A549 (cell line): ENCODE measurements around the gene NHLH1. TPM values are rescaled to one million over a fixed set of nuclear protein-coding genes. Genes with fewer than 3 reads are reported as not detected.

Experiments
- ATAC-seq, 2 experiments: fragments of 200-7000 bp in 1 of 2; fragments of >200 bp in 1 of 2; cut with Nextera tagmentation in 1 of 2; cut with Tn5 transposase in 1 of 2; 3 replicates each; pipeline versions ENCODE4 v1.8.0 to v1.9.1; 2018 to 2020; ENCODE audit warnings: mild to moderate bottlenecking in 1 of 2, moderate library complexity in 1 of 2
- CTCF ChIA-PET: fragments of 300-600 bp; sonication (Branson Sonifier 250); formaldehyde crosslinking; extraction: SDS; loops from one replicate; lab custom pipeline; 2021; ENCODE audit warnings: antibody characterized with exemption, inconsistent platforms; lab: Yijun Ruan, JAX
- POLR2A ChIA-PET: fragments of 350-600 bp; formaldehyde crosslinking; extraction: SDS; loops from one replicate; lab custom pipeline; 2021; ENCODE audit warnings: antibody characterized with exemption, inconsistent platforms; lab: Yijun Ruan, JAX
- DNase-seq, 2 experiments: peaks; one replicate each; pipeline versions ENCODE4 v3.0.0 to v3.0.0-alpha.2; 2011 to 2016; ENCODE audit warnings: low read depth in 1 of 2, low spot score in 1 of 2
- FAIRE-seq: peaks from 2 replicates; lab custom pipeline; 2011; peaks lifted over from hg19 to GRCh38; lab: Jason Lieb, UNC
- H3K27ac ChIP-seq, 2 experiments: fragments of >200 bp; sonication (Bioruptor Twin); formaldehyde crosslinking; 3 replicates each; pipeline ENCODE4 v1.5.1; 2016 to 2017
- H3K4me1 ChIP-seq: fragments of >200 bp; sonication (Bioruptor Twin); formaldehyde crosslinking; 3 replicates; pipeline ENCODE4 v1.6.1; 2016
- H3K4me2 ChIP-seq: fragments of >200 bp; sonication (Bioruptor Twin); formaldehyde crosslinking; 3 replicates; pipeline ENCODE4 v1.6.1; 2016
- H3K4me3 ChIP-seq: fragments of >200 bp; sonication (Bioruptor Twin); formaldehyde crosslinking; 3 replicates; pipeline ENCODE4 v1.5.1; 2016
- H3K9me3 ChIP-seq: fragments of >200 bp; sonication (Bioruptor Twin); formaldehyde crosslinking; 3 replicates; pipeline ENCODE4 v1.6.1; 2016
- BHLHE40 ChIP-seq: IDR thresholded peaks from 2 replicates; pipeline ENCODE4 v1.6.1; 2012; ENCODE audit warnings: low read depth, low read length, inconsistent platforms
- CBX2 ChIP-seq: fragments of 200-600 bp; sonication (generic); IDR thresholded peaks from 2 replicates; pipeline ENCODE4 v1.6.1; 2016; ENCODE audit warnings: low read depth, mild to moderate bottlenecking, borderline replicate concordance
- CTCF ChIP-seq: fragments of >200 bp; sonication (Bioruptor Twin); formaldehyde crosslinking; IDR thresholded peaks from 3 replicates; pipeline ENCODE4 v1.5.1; 2016
- ELK1 ChIP-seq: fragments of 150-350 bp; IDR thresholded peaks from 2 replicates; pipeline ENCODE4 v1.6.1; 2014; ENCODE audit warnings: low read depth, mild to moderate bottlenecking, low read length
- FOSB ChIP-seq: fragments of 250-450 bp; sonication (Bioruptor Pico); IDR thresholded peaks from 2 replicates; pipeline ENCODE4 v1.5.0; 2020; ENCODE audit warnings: mild to moderate bottlenecking, moderate library complexity
- GATA3 ChIP-seq: IDR thresholded peaks from 2 replicates; pipeline ENCODE4 v1.6.1; 2012; ENCODE audit warnings: borderline replicate concordance
- KDM1A ChIP-seq: fragments of 200-600 bp; sonication (generic); IDR thresholded peaks from 2 replicates; pipeline ENCODE4 v1.6.1; 2016; ENCODE audit warnings: low read depth, mild to moderate bottlenecking
- KDM5A ChIP-seq: fragments of 200-600 bp; sonication (generic); IDR thresholded peaks from 2 replicates; pipeline ENCODE4 v1.6.1; 2016; ENCODE audit warnings: antibody characterized with exemption, mild to moderate bottlenecking
- MAFK ChIP-seq: fragments of 450-650 bp; IDR thresholded peaks from 2 replicates; pipeline ENCODE4 v1.6.1; 2014; ENCODE audit not compliant: partially characterized antibody
- NFE2L2 ChIP-seq: fragments of 150-350 bp; conservative IDR thresholded peaks from 2 replicates; pipeline ENCODE4 v1.6.1; 2014; ENCODE audit warnings: low read length
- NR3C1 ChIP-seq: fragments of >200 bp; sonication (Bioruptor Twin); formaldehyde crosslinking; IDR thresholded peaks from 3 replicates; pipeline ENCODE4 v1.6.1; 2017
- RARB ChIP-seq: fragments of 250-450 bp; sonication (Bioruptor Pico); IDR thresholded peaks from 2 replicates; pipeline ENCODE4 v1.8.0; 2021; ENCODE audit warnings: mild to moderate bottlenecking, moderate library complexity
- ZSCAN20 ChIP-seq: fragments of 250-450 bp; sonication (Bioruptor Pico); IDR thresholded peaks from 2 replicates; pipeline ENCODE4 v1.8.0; 2022; ENCODE audit warnings: mild to moderate bottlenecking, moderate library complexity
- WGBS: methylation state at CpG from one replicate; pipeline ENCODE4 v1.1.6; 2017; ENCODE audit errors: missing lambda C conversion rate; 5-methylcytosine and 5-hydroxymethylcytosine counted together
- polyA plus RNA-seq, 4 experiments: library from polyadenylated mRNA; depleted of rRNA in 3 of 4; stranded (reverse); fragments of >200 nt; fragmentation: RNase III in 1 of 4; extraction: RNeasy Plus Mini Kit Qiagen cat#74134 plus additional on column Dnase treatment in 1 of 4; gene quantifications; 2 replicates in 3 of 4; 3 replicates in 1 of 4; pipeline ENCODE4 v1.2.3, GENCODE V29; 2011 to 2017
- TF ChIP-seq, protein P1 (sequence below): fragments of 450-650 bp; IDR thresholded peaks from 2 replicates; pipeline ENCODE4 v1.6.1; 2014; ENCODE audit warnings: antibody characterized with exemption
- TF ChIP-seq, protein P2 (sequence below): fragments of >200 bp; sonication (Bioruptor Twin); formaldehyde crosslinking; IDR thresholded peaks from 2 replicates; pipeline ENCODE4 v1.6.1; 2016
- TF ChIP-seq, protein P3 (sequence below): IDR thresholded peaks from 2 replicates; pipeline ENCODE4 v1.6.1; 2012
- TF ChIP-seq, protein P4 (sequence below): fragments of 250-450 bp; sonication (Bioruptor Pico); IDR thresholded peaks from 2 replicates; pipeline ENCODE4 v1.5.0; 2020; ENCODE audit warnings: low read depth, mild to moderate bottlenecking, moderate library complexity

Gene NHLH1
- polyA plus RNA-seq, 2 of the 4 experiments (the other 2 are of a cell fraction), result 0.34 to 0.63 TPM

GRCh38 chr1:160360227-160360695 lies 6.6 kb upstream of the NHLH1 start:
- POLR2A ChIA-PET, result interaction anchor here (0.6 kb wide), 2 partner anchors 12 to 44 kb away, joined by 3 to 6 read pairs; no protein-coding TSS in a partner anchor
- Histone ChIP-seq H3K27ac (no peak overlapping the region), H3K9me3 (no peaks in the 10 kb centered on the region), H3K4me2 (no peak overlapping the region), H3K4me3 (no peak overlapping the region), H3K4me1 (peaks cover 10% of the 10 kb centered on the region; the same call in 2 of the 3 replicates)
- FAIRE-seq (no peak), ATAC-seq (no peak), DNase-seq (no peak)
- CTCF ChIA-PET, result interaction anchor here (1.0 to 1.1 kb wide), 2 partner anchors 56 to 108 kb away, joined by 3 to 4 read pairs; no protein-coding TSS in a partner anchor
- TF ChIP-seq GATA3, result no peak
- TF ChIP-seq KDM5A, result no peak
- no peak for TF ChIP-seq NR3C1
- WGBS, result 92% methylated on average over 8 of the region's 8 CpGs

DNA sequence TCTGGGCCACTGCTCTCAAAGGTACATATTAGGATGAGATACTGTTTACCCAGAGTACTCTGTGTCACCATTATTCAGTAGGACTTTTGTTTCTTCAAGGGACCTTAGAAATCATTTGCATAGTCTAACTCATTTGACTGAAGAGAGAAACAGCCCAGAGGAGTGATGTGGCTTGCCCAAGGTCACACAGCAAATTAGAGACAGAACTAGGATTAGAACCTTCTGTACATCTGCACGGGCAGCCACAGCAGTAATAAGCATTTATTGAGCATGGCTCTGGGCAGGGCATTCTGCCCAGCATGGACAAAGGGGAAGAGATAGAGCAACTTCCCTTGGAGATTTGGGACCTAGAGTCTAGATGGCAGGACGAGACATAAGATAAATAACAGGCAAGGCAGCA lies 5.7 kb upstream of the NHLH1 start:
- Histone ChIP-seq H3K4me1 (peaks cover 10% of the 10 kb centered on the region; the same call in 2 of the 3 replicates), H3K4me3 (no peak overlapping the region), H3K4me2 (no peak overlapping the region), H3K9me3 (no peaks in the 10 kb centered on the region), H3K27ac (no peak overlapping the region; a peak in 1 of 6 replicates)
- POLR2A ChIA-PET, result no interaction called here
- WGBS, result 91% methylated on average over 2 of the region's 2 CpGs
- FAIRE-seq (no peak), DNase-seq (no peak), ATAC-seq (no peak)
- CTCF ChIA-PET, result interaction anchor here (1.0 to 7.8 kb wide), 3 partner anchors 15 to 109 kb away, joined by 3 to 76 read pairs (median 4); no protein-coding TSS in a partner anchor
- no peak for TF ChIP-seq RARB (CRISPR knock-in tag)
- TF ChIP-seq, all 56 proteins: peak for 0

DNA sequence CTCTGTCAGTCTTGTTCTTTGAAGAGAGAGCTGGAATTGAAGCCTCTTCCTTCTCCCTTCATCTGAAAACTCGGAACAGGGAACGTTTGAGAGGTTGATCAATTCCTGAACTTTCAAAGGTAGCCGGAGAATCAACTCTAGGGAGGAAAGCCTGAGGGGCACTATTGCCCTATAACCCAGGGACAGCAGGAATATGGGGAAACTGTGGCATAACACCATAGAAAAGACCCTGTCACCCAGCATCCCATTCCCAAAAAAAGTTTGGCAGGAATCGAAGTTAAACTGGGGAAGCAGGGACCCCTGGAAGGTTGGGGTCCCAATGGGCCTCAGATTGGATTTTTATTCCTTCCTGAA lies 5.1 kb upstream of the NHLH1 start:
- H3K27ac ChIP-seq, result peak overlapping the region; percentile 42 to 65; a peak in 5 of 6 replicates
- FAIRE-seq (no peak), DNase-seq (no peak), ATAC-seq (no peak)
- POLR2A ChIA-PET, result interaction anchor here (0.6 kb wide), 1 partner anchor 15 kb away, joined by 4 read pairs; no protein-coding TSS in a partner anchor
- no peaks in the 10 kb centered on the region for H3K9me3 ChIP-seq
- 77% methylated on average over 4 of the region's 4 CpGs for WGBS
- CTCF ChIA-PET, result interaction anchor here (0.6 to 7.8 kb wide), 4 partner anchors 9 to 232 kb away, joined by 3 to 76 read pairs (median 10); no protein-coding TSS in a partner anchor
- H3K4me3 ChIP-seq, result no peak overlapping the region
- TF ChIP-seq, protein P1, sequence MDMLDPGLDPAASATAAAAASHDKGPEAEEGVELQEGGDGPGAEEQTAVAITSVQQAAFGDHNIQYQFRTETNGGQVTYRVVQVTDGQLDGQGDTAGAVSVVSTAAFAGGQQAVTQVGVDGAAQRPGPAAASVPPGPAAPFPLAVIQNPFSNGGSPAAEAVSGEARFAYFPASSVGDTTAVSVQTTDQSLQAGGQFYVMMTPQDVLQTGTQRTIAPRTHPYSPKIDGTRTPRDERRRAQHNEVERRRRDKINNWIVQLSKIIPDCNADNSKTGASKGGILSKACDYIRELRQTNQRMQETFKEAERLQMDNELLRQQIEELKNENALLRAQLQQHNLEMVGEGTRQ, result no peak
- no peak for TF ChIP-seq KDM1A
- TF ChIP-seq CTCF, result no peak
- no peak for TF ChIP-seq BHLHE40
- TF ChIP-seq NFE2L2, result no peak
- TF ChIP-seq, protein P2, sequence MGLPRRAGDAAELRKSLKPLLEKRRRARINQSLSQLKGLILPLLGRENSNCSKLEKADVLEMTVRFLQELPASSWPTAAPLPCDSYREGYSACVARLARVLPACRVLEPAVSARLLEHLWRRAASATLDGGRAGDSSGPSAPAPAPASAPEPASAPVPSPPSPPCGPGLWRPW, result no peak
- TF ChIP-seq, protein P3, sequence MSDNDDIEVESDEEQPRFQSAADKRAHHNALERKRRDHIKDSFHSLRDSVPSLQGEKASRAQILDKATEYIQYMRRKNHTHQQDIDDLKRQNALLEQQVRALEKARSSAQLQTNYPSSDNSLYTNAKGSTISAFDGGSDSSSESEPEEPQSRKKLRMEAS, result no peak
- TF ChIP-seq ELK1, result no peak
- TF ChIP-seq MAFK, result no peak
- no peak for TF ChIP-seq FOSB (CRISPR knock-in tag)
- TF ChIP-seq, protein P4, sequence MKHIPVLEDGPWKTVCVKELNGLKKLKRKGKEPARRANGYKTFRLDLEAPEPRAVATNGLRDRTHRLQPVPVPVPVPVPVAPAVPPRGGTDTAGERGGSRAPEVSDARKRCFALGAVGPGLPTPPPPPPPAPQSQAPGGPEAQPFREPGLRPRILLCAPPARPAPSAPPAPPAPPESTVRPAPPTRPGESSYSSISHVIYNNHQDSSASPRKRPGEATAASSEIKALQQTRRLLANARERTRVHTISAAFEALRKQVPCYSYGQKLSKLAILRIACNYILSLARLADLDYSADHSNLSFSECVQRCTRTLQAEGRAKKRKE (CRISPR knock-in tag), result no peak
- TF ChIP-seq CBX2, result no peak
- no peak for TF ChIP-seq ZSCAN20 (CRISPR knock-in tag)
- H3K4me1 ChIP-seq, result peaks cover 10% of the 10 kb centered on the region; the same call in 2 of the 3 replicates
- no peak overlapping the region for H3K4me2 ChIP-seq
